Effector CD8-positive, alpha-beta T cell (primary cell): ENCODE measurements around the gene NRL.
"Not testable (repeated sequence)": the region's sequence is repeated elsewhere in the genome, so short reads cannot be mapped to it uniquely, and the experiment has no call there.

ENCODE experiments used
- DNase-seq: peaks from one replicate; lab custom pipeline; 2025; lab: John Stamatoyannopoulos, UW

Gene NRL

GRCh38 chr14:24051789-24052655 lies 62.7 kb downstream of the NRL start, which contains the start of gene CARMIL3:
TSS of gene CARMIL3 (plus strand) at chr14:24052009. CDS start at chr14:24052154, 145 bp downstream.
- DNase-seq = peak; percentile 41

DNA sequence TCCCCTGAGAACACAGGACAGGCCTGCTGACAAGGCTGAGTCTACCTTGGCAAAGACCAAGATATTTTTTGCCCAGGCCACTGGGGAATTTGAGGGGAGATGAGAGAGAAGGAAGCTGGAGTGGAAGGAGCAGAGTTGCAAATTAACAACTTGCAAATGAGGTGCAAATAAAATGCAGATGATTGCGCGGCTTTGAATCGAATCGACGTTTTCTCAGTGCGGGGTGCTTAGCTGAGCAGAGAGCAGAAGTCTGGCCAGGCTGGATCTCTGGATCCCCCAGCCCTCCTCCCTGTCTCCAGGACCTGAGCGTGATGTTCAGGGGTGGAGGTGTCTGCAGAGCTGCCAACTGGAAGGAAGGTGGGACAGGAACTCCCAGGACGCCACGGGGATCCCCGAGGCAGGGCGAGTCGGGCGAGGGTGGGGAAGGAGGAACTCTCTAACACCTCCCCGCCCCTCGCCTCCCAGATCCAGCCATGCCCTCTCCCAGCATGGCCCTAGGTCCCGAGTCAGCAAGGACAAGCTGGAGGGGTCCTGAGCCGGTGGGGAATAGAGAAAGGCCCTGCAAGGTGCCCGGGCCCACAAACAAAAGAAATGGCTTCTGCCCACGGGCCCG lies 63.5 kb downstream of the NRL start:
- no peak for DNase-seq

GRCh38 chr14:24050753-24051152 lies 64.0 kb downstream of the NRL start:
- DNase-seq = not testable (repeated sequence)

GRCh38 chr14:24049002-24049401 lies 65.7 kb downstream of the NRL start:
- not testable (repeated sequence) for DNase-seq

- DNase-seq = no peak
These were observed 72.0 kb downstream of the NRL start for GRCh38 chr14:24042746-24043145.

DNA sequence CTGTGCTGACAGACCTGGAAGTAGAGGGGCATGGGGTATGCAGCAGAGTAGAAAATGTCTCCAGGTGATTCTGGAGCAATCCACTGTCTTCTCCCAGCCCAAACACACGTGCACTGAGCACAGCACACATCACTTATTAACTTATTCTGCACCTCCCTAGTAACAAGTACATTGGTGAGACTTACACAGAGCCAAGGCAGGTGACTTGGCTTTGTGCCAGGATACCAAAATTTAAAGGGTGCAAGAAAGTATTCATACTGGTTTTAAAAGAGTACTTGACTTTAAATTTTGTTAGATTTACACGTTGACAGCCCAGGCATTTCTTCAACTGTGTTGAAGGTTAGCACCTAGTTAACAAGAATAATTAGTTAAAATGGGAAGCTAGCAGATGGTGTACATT lies 74.1 kb downstream of the NRL start:
- no peak for DNase-seq

GRCh38 chr14:24038686-24039085 lies 76.1 kb downstream of the NRL start:
- DNase-seq = no peak

DNA sequence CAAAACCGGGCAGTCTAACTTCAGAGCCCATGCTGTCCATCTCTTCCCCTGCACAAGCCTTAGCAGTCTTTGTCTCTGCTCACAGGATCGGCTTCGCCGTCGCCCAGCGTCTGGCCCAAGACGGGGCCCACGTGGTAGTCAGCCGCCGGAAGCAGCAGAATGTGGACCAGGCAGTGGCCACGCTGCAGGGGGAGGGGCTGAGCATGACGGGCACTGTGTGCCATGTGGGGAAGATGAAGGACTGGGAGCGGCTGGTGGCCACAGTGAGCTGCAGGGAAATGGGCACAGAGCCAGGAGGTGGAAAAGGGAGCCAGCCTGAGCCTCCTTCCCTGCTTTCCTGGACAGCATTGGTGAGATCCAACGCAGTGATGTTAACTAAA lies 77.1 kb downstream of the NRL start:
- no peak for DNase-seq

DNA sequence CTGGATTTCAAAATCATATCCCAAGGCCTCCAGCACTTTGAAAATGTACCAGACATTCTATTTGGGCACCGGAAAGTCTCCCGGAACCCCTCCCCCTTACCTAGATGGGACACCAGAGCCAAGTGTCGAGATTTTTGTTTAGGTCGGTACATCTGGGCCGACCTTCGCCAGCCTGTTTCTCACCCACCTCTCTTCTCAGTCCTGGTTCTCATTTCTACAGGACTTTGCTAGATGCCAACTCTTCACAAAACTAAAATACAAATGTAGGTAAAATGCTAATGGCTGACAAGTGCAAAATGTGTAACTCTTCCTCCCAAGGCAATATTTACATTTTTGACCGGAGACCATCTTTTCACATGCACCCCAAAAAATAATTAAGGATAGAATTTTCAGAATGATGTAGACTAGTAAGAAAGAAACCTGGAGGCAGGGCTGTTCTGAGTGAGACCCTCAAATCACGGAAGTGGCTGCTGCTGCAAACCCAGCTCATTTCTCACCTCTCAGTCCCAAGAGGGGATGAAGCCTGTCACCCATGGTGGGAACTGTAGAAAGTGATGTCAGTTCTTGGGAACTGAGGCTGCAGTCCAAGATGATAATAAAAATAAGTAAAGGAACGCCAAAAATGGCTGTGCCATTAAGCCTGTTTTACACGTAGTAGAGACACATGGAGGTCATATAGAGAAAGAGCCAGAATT lies 77.6 kb downstream of the NRL start:
- DNase-seq = not testable (repeated sequence)

DNA sequence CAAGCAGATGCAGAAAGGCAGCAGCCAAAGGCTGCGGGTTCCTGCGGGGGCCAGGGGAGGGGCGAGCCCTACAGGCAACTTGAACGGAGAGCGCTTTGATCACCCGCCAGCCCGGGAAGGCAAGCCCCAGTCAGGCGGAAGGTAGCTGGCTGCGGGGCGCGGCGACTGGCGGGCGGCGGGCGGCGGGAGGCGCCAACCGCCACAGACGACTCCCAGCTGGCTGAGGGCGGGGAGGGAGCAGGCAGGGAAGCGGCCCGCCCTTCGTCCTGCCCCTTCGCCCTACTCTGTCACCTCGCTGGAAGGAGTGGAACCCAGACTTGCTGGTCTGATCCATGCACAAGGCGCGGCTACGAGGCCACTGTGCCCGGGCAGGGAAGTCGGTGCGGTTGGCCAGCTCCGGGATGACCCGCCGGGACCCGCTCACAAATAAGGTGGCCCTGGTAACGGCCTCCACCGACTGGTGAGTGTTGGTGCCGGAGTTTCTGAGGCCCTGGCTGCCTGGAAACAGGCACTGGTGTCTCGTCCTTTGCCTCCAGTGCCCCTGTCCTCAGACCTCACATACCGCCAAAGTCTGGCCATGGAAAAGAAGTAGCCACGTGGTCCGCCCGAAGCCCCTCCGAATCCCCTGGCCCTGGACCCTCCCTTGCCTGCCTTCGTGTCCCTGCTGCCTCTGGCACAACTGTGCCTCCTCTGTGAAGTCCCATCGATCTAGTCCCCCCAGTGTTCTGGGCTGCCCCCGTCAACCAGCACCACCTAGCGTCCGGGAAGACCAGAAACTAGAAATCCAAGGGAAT lies 78.4 kb downstream of the NRL start:
- peak; percentile 50 for DNase-seq

DNA sequence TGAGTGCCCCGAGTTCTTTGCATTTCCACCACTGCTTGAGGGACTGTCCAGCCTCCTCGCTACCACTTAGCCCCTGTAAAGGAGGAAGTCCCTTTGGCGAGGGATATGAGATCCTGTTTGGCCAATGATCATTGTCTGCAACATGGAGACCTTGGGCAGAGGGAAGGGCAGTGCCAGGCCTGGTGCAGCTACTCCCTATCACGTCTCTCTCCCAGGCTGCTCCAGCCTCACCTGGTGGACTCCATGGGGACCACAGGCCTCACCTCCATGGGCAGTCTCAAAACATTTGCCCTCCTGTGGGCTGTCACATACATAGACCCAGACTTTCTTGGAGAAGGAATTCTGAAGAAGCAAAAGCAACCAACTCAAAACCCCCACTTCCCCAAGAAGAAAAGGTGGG lies 79.0 kb downstream of the NRL start:
- not testable (repeated sequence) for DNase-seq

DNA sequence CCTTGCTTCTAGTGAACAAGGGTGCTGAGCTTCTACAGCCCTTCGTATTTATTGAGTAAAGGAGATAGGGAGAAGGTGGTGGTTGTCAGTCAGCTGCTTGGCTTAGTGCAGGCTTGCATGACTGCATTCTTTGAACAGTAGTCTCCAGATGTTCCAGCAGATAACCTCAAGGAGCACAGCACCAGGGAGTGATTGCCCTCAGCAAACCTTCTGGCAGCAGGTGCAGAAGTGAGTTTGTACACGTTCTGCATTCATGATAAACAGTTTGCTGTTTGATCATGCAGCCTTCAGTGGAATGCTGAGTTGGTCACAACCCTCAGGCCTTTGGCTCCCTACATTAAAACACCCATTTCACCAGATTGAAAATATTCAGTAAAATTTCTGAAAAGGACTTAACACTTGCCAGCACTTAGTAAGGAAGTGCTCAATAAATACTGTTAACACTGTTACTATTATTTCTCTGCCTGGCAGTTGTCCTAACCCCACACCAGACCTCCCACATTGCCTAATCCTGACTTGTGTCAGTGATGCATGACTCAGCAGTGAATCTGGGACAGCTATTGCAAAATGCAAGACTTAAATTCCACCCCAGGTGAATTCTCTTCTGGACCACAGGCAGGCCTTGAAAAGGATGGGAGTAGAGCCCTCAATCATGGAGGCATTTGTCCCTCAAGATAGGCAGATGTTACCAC lies 81.9 kb downstream of the NRL start:
- no peak for DNase-seq

DNA sequence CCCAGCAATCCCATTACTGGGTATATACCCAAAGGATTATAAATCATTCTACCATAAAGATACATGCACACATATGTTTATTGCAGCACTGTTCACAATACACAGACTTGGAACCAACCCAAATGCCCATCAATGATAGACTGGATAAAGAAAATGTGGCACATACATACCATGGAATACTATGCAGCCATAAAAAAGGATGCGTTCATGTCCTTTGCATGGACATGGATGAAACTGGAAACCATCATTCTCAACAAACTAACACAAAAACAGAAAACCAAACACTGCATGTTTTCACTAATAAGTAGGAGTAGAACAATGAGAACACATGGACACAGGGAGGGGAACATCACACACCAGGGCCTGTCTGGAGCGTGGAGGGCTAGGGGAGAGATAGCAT lies 83.4 kb downstream of the NRL start:
- not testable (repeated sequence) for DNase-seq

- not testable (repeated sequence) for DNase-seq
These were observed 85.1 kb downstream of the NRL start for GRCh38 chr14:24029687-24030086.
